Neural progenitor cell (in vitro differentiated cells): ENCODE measurements around the gene SPRR2G. TPM values are rescaled to one million over a fixed set of nuclear protein-coding genes. Genes with fewer than 3 reads are reported as not detected.
"Not testable (repeated sequence)": the region's sequence is repeated elsewhere in the genome, so short reads cannot be mapped to it uniquely, and the experiment has no call there.

Experiments
- DNase-seq: peaks from one replicate; pipeline ENCODE4 v3.0.0-alpha.2; 2016; ENCODE audit warnings: low spot score
- H2AFZ ChIP-seq: fragments of 200-600 bp; sonication (generic); replicated peaks from 2 replicates; pipeline ENCODE4 v1.6.1; 2016; ENCODE audit warnings: antibody characterized with exemption
- H3F3A ChIP-seq: fragments of 200-600 bp; sonication (generic); 2 replicates; pipeline ENCODE4 v1.6.1; 2016; ENCODE audit warnings: antibody characterized with exemption, low read depth
- H3K27ac ChIP-seq: fragments of 200-600 bp; sonication (generic); 2 replicates; pipeline ENCODE4 v1.5.1; 2016; ENCODE audit warnings: mild to moderate bottlenecking
- H3K27me3 ChIP-seq: fragments of 200-600 bp; sonication (generic); 2 replicates; pipeline ENCODE4 v1.6.1; 2016; ENCODE audit warnings: mild to moderate bottlenecking, moderate library complexity
- H3K36me3 ChIP-seq: fragments of 200-600 bp; sonication (generic); 2 replicates; pipeline ENCODE4 v1.5.1; 2016
- H3K4me1 ChIP-seq: fragments of 200-600 bp; sonication (generic); 2 replicates; pipeline ENCODE4 v1.6.1; 2016; ENCODE audit warnings: mixed run types
- H3K4me2 ChIP-seq: fragments of 200-600 bp; sonication (generic); 2 replicates; pipeline ENCODE4 v1.6.1; 2016
- H3K4me3 ChIP-seq: fragments of 200-600 bp; sonication (generic); 2 replicates; pipeline ENCODE4 v1.5.1; 2016
- H3K79me2 ChIP-seq: fragments of 200-600 bp; sonication (generic); 2 replicates; pipeline ENCODE4 v1.6.1; 2016; ENCODE audit warnings: low read depth
- H3K9ac ChIP-seq: fragments of 200-600 bp; sonication (generic); 2 replicates; pipeline ENCODE4 v1.6.1; 2016
- H3K9me3 ChIP-seq: fragments of 200-600 bp; sonication (generic); 2 replicates; pipeline ENCODE4 v1.5.1; 2016; ENCODE audit warnings: low read depth
- H4K20me1 ChIP-seq: fragments of 200-600 bp; sonication (generic); 2 replicates; pipeline ENCODE4 v1.6.1; 2016; ENCODE audit warnings: low read depth
- H3K27ac Mint-ChIP-seq: 3 replicates; pipeline ENCODE4 v1.8.0; 2021; ENCODE audit warnings: mixed read lengths
- H3K27me3 Mint-ChIP-seq: 2 replicates; pipeline ENCODE4 v1.8.0; 2022; ENCODE audit warnings: low read depth, mild to moderate bottlenecking, inconsistent platforms, moderate library complexity, mixed read lengths; ENCODE audit not compliant: insufficient read depth
- H3K36me3 Mint-ChIP-seq: 3 replicates; pipeline ENCODE4 v1.8.0; 2021; ENCODE audit warnings: mixed read lengths
- H3K4me1 Mint-ChIP-seq: 3 replicates; pipeline ENCODE4 v1.8.0; 2021; ENCODE audit warnings: mixed read lengths
- H3K4me3 Mint-ChIP-seq: 3 replicates; pipeline ENCODE4 v1.8.0; 2021; ENCODE audit warnings: mild to moderate bottlenecking, moderate library complexity, mixed read lengths
- H3K9me3 Mint-ChIP-seq: 3 replicates; pipeline ENCODE4 v1.8.0; 2020; ENCODE audit warnings: mixed read lengths
- CTCF ChIP-seq: fragments of 200-600 bp; sonication (generic); IDR thresholded peaks from 2 replicates; pipeline ENCODE4 v1.5.1; 2017; ENCODE audit warnings: antibody characterized with exemption, mild to moderate bottlenecking
- EZH2 ChIP-seq: fragments of 200-600 bp; sonication (generic); IDR thresholded peaks from 2 replicates; pipeline ENCODE4 v1.6.1; 2017; ENCODE audit warnings: antibody characterized with exemption, mild to moderate bottlenecking, moderate library complexity
- EZH2phosphoT487 ChIP-seq: fragments of 200-600 bp; sonication (generic); IDR thresholded peaks from 2 replicates; pipeline ENCODE4 v1.6.1; 2017; ENCODE audit warnings: antibody characterized with exemption
- total RNA-seq: library from RNA; depleted of rRNA; stranded (reverse); fragments of >200 nt; gene quantifications from 2 replicates; pipeline ENCODE4 v1.2.3, GENCODE V29; 2015; ENCODE audit warnings: low replicate concordance

Gene SPRR2G
- total RNA-seq, 1 donor from 2014 or later, result not detected

DNA sequence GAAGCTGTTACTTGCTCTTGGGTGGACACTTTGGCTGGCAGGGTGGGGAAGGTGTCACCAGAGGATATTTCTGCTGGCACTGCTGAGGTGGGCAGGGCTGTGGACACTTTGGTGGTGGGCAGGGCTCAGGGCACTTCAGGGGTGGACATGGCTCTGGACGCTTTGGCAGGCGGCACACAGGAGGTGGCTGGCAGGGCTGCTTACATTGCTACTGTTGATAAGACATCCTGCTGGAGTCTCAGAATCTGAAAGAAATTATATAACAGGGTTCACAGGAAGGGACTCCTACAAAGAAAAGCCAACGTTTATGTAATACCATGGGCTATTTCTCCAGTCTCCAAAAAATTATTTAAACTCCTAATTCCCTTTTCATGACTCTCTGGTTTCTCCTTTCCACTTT is 10.2 kb downstream of the SPRR2G start:
- H3K4me3 Mint-ChIP-seq, result no peak overlapping the region
- H3K4me1 Mint-ChIP-seq, result no peaks in the 10 kb centered on the region
- Histone ChIP-seq H3F3A (no peaks in the 10 kb centered on the region), H3K9me3 (peaks cover 3% of the 10 kb centered on the region), H3K4me3 (no peak overlapping the region), H3K9ac (no peak overlapping the region), H2AFZ (no peak overlapping the region), H4K20me1 (no peaks in the 10 kb centered on the region), H3K27ac (no peak overlapping the region), H3K4me2 (no peak overlapping the region), H3K79me2 (no peaks in the 10 kb centered on the region), H3K27me3 (no peaks in the 10 kb centered on the region), H3K4me1 (no peaks in the 10 kb centered on the region), H3K36me3 (no peaks in the 10 kb centered on the region)
- H3K27me3 Mint-ChIP-seq, result no peaks in the 10 kb centered on the region
- H3K9me3 Mint-ChIP-seq, result no peaks in the 10 kb centered on the region
- no peaks in the 10 kb centered on the region for H3K36me3 Mint-ChIP-seq
- no peak for DNase-seq
- H3K27ac Mint-ChIP-seq, result no peak overlapping the region
- TF ChIP-seq CTCF, result no peak

GRCh38 chr1:153133743-153134142 is 16.9 kb downstream of the SPRR2G start:
- Histone ChIP-seq H3K36me3 (no peaks in the 10 kb centered on the region), H3K27ac (no peak overlapping the region), H3K4me1 (no peaks in the 10 kb centered on the region), H4K20me1 (no peaks in the 10 kb centered on the region), H3K27me3 (no peaks in the 10 kb centered on the region), H3K9me3 (peaks cover 7% of the 10 kb centered on the region), H3K9ac (no peak overlapping the region), H3K4me2 (no peak overlapping the region), H3K4me3 (no peak overlapping the region), H3K79me2 (no peaks in the 10 kb centered on the region), H3F3A (no peaks in the 10 kb centered on the region), H2AFZ (no peak overlapping the region)
- no peaks in the 10 kb centered on the region for H3K4me1 Mint-ChIP-seq
- no peaks in the 10 kb centered on the region for H3K9me3 Mint-ChIP-seq
- H3K4me3 Mint-ChIP-seq, result no peak overlapping the region
- H3K27ac Mint-ChIP-seq, result no peak overlapping the region
- DNase-seq, result no peak
- H3K27me3 Mint-ChIP-seq, result no peaks in the 10 kb centered on the region
- TF ChIP-seq EZH2, result no peak
- no peak for TF ChIP-seq EZH2phosphoT487
- no peak for TF ChIP-seq CTCF
- H3K36me3 Mint-ChIP-seq, result no peaks in the 10 kb centered on the region

DNA sequence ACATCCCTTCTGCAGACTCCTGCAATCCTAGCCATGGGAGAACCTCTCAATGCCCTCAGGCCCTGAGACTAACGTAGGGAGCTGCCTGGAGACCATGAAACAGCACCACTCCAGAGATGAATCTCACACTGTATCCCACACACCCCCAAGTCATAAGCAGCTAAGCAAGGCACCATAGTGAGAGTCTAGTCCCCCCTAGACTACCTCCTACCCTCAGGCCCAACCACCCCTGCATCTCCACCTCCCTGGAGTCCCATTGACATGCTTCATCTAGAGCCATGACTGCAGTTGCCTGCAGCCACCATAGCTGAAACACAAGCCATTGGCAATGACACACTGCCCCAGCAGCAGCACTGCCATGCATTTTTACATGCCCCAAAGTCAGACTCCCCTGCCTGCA is 17.4 kb downstream of the SPRR2G start:
- no peak overlapping the region for H3K9ac ChIP-seq
- no peaks in the 10 kb centered on the region for H3K27me3 ChIP-seq
- H3K79me2 ChIP-seq, result no peaks in the 10 kb centered on the region
- H3K27ac ChIP-seq, result no peak overlapping the region
- Mint-ChIP-seq H3K4me3 (no peak overlapping the region), H3K4me1 (no peaks in the 10 kb centered on the region), H3K9me3 (no peaks in the 10 kb centered on the region), H3K27ac (no peak overlapping the region), H3K36me3 (no peaks in the 10 kb centered on the region), H3K27me3 (no peaks in the 10 kb centered on the region)
- no peaks in the 10 kb centered on the region for H3F3A ChIP-seq
- H3K4me2 ChIP-seq, result no peak overlapping the region
- no peak for DNase-seq
- no peaks in the 10 kb centered on the region for H4K20me1 ChIP-seq
- peaks cover 6% of the 10 kb centered on the region for H3K9me3 ChIP-seq
- no peak overlapping the region for H3K4me3 ChIP-seq
- H3K4me1 ChIP-seq, result no peaks in the 10 kb centered on the region
- H3K36me3 ChIP-seq, result no peaks in the 10 kb centered on the region
- no peak for TF ChIP-seq EZH2
- H2AFZ ChIP-seq, result no peak overlapping the region

DNA sequence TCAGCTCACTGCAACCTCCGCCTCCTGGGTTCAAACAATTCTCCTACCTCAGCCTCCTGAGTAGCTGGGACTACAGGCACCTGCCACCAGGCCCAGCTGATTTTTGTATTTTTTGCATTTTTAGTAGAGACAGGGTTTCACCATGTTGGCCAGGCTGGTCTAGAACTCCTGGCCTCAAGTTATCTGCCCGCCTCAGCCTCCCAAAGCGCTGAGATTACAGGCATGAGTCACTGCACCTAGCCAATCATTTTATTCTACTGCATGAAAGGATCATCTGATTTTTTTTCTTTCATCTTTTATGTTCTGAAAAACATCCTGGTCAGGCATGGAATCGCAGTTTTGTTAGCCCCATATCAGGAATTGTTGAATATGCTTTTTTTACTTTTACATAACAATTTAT is 22.0 kb downstream of the SPRR2G start:
- H3K27me3 ChIP-seq, H3K4me2 ChIP-seq, H3K4me1 Mint-ChIP-seq, H4K20me1 ChIP-seq, H3K4me1 ChIP-seq, H3K4me3 ChIP-seq, H3K27me3 Mint-ChIP-seq, H3K36me3 ChIP-seq, H3F3A ChIP-seq, H3K27ac ChIP-seq, H3K4me3 Mint-ChIP-seq, H2AFZ ChIP-seq, H3K9ac ChIP-seq, DNase-seq, H3K36me3 Mint-ChIP-seq, H3K79me2 ChIP-seq, H3K27ac Mint-ChIP-seq: not testable (repeated sequence)
- H3K9me3 Mint-ChIP-seq, result peaks cover 14% of the 10 kb centered on the region
- H3K9me3 ChIP-seq, result peaks cover 13% of the 10 kb centered on the region
